NCI-H1105 (cell line): ENCODE data around the gene SEL1L3.

ENCODE experiments used
- DNase-seq: peaks from one replicate; lab custom pipeline; 2025; lab: John Stamatoyannopoulos, UW

SEL1L3 gene

GRCh38 chr4:25749150-25749794 lies 113.5 kb downstream of the SEL1L3 start:
- no peak for DNase-seq

DNA sequence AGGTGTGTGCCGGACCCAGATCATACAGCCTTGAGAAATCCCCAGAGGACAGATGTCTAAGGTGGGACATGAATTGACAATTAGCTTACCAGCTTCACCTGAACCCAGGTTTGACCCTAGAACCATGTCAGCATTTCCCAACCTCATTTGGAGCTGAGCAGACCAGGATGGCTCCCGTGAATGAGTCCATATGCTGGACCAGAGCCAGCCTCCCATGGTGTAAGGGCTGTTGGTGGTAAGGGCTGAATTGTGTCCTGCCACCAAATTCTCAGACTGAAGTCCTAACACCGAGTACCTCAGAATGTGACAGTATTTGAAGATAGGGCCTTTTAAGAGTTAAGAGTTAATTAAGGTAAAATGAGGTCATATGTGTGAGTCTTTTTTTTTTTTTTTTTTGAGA lies 118.8 kb downstream of the SEL1L3 start:
- no peak for DNase-seq

GRCh38 chr4:25729564-25729963 lies 133.2 kb downstream of the SEL1L3 start:
- no peak for DNase-seq

GRCh38 chr4:25728886-25729285 lies 133.9 kb downstream of the SEL1L3 start:
- no peak for DNase-seq

- no peak for DNase-seq
These were observed 134.9 kb downstream of the SEL1L3 start for GRCh38 chr4:25727711-25728493.

- DNase-seq = no peak
These were observed 136.9 kb downstream of the SEL1L3 start for GRCh38 chr4:25725870-25726269.

DNA sequence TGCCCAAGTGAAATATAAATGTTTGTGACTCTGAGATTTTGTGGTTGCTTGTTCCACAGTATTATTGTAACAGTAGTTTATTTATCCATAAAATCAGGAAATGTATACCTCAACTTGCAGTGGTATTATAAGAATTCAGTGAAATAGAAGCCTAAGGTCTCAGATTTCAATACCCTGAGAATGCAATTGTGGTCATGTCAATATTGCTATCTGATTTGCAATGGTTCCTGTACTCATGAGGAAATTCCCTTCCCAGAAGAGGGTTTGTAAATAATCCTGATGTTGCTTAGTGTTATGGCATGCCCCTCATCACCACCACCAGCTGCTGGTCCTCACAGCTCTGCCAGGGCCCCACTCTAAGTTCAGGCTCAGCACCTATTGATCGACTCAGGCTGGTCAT lies 139.4 kb downstream of the SEL1L3 start:
- DNase-seq = no peak

- DNase-seq = no peak
These were observed 139.8 kb downstream of the SEL1L3 start for GRCh38 chr4:25722964-25723363.

- DNase-seq = no peak
These were observed 149.0 kb downstream of the SEL1L3 start for GRCh38 chr4:25713812-25714211.

GRCh38 chr4:25712611-25713010 lies 150.2 kb downstream of the SEL1L3 start:
- no peak for DNase-seq

DNA sequence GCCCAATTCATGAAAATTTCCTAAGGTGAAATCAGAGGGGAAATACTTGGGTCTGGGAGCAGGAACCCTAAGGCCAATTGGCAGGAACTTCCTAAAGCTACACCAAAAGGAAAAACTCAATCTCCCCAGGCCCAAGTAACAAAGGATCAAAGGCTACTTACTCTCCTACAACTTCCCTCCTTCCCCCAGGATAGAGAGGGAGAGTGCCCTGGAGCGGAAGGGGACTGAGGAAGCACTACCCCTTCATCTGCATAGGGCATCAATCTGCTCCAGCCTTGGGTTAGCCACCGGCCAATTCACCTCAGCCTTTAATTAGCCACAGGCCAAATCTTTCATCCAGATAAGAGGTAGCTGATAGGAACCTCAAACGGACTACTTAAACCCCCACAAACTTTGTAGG lies 152.2 kb downstream of the SEL1L3 start:
- no peak for DNase-seq

- no peak for DNase-seq
These were observed 158.3 kb downstream of the SEL1L3 start for GRCh38 chr4:25704516-25704915.

DNA sequence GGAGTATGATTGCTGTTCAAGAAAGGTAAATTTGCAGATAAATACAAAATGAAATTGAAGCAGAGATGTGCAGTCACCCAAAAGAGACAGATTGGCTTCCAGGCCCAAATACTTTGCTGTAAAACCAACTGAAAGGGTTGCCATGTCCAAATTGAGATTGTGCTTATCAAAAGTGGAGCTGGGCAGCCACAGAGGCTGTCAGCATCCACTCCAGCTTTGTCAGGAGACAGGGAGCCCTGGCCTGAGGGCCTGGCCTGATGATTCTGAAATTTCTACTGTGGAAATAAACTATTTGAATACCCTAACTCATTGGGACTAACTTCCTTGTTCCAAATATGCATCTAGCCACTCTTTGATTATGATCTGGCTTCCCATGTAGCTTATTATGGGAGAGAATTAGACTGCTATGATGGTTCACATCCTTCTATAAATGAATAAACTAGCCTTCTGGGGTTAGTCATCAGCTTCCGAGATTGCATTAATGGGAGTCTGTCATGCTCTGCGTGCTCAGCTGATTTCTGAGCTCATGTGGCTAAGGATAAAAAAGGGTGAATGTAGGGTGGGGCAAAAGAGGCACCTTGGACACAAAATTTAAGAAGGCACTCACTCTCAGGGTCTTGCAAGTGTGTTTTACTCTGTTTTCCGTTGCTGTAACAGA lies 158.9 kb downstream of the SEL1L3 start:
- no peak for DNase-seq

DNA sequence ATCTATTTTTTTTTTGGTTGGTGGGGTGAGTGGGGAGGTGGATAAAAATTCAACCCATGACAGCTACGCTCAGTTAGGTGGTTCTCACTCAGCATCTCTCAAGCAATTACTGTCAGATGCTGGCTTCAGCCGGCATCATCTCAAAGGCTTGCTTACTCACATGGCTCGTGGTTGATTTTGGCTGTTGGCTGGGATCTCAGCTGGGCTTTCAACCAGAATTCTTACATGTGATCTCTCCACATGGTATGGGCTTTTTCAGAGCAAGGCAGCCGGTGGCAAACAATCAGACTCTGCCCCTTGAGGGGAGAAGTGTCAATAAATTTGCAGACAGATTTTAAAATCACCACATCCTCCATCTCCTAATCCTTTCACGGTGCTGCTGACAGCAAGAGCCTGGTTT lies 159.9 kb downstream of the SEL1L3 start:
- DNase-seq = no peak

DNA sequence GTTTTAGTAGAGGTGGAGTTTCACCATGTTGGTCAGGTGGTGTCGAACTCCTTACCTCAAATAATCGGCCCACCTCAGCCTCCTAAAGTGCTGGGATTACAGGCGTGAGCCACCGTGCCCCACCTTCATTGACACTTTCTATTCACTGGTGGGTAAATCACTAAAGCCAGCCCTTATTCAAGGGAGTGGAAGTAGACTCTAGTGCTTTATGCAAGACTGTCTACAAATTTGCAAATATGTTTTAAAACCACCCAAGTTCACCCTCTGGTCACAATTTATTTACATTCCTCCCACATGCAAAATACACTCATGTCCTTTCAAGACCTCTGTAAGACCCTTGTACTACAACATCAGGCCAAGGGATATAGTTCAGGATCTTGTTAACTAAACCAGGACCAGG lies 162.1 kb downstream of the SEL1L3 start:
- DNase-seq = no peak

- no peak for DNase-seq
These were observed 165.3 kb downstream of the SEL1L3 start for GRCh38 chr4:25697516-25697915.
